GM12875 (cell line): ENCODE results near the gene SSPN.

Source experiments
- H3K4me3 ChIP-seq: one replicate; pipeline ENCODE4 v1.5.1; 2011; ENCODE audit warnings: low read depth, low read length, control low read depth
- TF ChIP-seq, protein P1 (sequence below): IDR thresholded peaks from 2 replicates; pipeline ENCODE4 v1.5.1; 2011; ENCODE audit warnings: low read depth, mild to moderate bottlenecking, control low read depth, inconsistent platforms, low read length, moderate library complexity, borderline replicate concordance; ENCODE audit not compliant: insufficient read depth

The SSPN gene

DNA sequence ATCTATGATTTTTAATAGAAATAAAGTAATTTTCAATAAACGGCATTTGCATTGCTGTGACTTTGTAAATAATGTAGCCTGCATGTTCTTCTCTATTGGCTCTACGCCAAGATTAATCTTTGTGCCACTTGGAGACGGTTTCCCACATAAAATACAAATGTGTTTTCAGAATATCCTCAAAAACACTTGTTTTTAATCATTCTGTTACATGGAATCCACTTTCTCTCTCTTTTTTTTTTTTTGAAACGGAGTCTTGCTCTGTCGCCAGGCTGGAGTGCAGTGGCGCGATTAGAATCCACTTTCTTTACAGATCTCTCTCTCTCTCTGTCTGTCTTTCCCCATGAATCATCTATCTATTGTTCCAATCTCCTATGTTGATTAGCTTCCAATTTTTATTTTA lies 22.8 kb upstream of the SSPN start:
- TF ChIP-seq, protein P1, sequence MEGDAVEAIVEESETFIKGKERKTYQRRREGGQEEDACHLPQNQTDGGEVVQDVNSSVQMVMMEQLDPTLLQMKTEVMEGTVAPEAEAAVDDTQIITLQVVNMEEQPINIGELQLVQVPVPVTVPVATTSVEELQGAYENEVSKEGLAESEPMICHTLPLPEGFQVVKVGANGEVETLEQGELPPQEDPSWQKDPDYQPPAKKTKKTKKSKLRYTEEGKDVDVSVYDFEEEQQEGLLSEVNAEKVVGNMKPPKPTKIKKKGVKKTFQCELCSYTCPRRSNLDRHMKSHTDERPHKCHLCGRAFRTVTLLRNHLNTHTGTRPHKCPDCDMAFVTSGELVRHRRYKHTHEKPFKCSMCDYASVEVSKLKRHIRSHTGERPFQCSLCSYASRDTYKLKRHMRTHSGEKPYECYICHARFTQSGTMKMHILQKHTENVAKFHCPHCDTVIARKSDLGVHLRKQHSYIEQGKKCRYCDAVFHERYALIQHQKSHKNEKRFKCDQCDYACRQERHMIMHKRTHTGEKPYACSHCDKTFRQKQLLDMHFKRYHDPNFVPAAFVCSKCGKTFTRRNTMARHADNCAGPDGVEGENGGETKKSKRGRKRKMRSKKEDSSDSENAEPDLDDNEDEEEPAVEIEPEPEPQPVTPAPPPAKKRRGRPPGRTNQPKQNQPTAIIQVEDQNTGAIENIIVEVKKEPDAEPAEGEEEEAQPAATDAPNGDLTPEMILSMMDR: no peak

DNA sequence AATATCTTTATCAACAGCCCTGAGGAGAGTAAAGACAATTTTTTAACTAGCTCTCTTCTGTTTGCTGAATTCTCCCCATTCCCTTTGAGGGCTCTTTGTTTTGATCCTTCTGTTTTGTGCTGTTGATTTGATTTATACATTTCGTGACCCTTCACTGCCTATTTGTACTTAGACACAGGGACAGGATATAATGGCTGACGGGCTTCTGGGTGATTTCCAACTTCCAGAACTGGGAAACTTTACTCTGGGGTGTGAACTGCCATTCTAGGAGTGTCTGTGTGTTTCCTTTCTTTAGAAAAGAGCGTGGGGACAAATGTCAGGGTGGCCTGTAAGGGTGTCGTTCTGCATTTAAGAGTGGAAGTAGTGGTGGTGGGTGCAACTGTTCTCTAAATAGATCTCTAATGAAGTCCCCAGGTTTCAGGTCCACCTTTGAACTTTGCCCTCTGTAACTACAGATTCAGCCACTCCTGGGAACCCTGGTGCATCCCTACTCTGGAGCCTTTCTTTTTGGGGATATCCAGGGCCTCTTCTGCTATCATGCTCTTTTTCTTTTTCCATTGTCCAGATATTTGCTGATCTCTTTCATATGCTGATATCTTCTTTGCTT lies 22.3 kb upstream of the SSPN start:
- H3K4me3 ChIP-seq: peak overlapping the region; percentile 2
- TF ChIP-seq, protein P1: no peak

More for the DNA sequence above, 22.8 kb upstream of the SSPN start:
- H3K4me3 ChIP-seq: no peak overlapping the region

DNA sequence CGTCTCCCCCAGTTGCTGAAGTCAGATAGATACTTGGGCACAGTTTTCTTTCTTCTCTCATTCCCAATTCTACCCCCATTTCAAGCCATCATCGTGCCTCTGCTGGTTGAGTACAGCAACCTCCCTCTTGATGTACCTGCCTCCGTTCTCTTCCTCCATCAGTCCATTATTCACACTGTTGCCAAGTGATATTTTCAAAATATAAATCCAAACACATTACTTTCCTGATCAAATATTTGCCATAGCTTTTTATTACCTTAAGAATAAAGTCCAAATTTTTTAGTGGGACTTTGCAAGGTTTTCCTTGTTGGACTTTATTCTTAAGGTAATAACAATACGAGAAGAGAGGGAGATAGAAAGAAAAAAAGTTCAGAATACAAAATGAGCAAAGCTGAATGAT lies 18.6 kb upstream of the SSPN start:
- TF ChIP-seq, protein P1: no peak
- H3K4me3 ChIP-seq: no peak overlapping the region

DNA sequence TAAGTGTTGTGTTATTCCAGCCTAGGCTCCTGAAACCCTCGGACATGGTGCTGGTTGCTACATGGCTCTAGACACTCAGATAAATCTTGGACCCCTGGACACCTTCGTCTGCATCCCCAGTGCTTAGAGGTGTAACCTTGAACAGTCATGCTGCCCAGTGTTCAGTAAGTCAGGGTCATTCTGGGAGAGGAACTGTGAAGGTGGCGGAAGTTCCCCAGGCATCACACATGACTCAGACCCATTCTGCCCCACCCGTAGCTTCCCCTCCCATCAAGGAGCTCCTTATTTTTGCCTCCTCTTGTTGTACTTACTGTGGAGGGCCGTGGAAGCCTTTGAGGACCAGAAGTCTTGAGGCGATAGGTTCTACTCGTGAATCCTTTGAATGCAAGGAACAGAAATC lies 18.1 kb upstream of the SSPN start:
- no peak overlapping the region for H3K4me3 ChIP-seq
- TF ChIP-seq, protein P1: no peak

DNA sequence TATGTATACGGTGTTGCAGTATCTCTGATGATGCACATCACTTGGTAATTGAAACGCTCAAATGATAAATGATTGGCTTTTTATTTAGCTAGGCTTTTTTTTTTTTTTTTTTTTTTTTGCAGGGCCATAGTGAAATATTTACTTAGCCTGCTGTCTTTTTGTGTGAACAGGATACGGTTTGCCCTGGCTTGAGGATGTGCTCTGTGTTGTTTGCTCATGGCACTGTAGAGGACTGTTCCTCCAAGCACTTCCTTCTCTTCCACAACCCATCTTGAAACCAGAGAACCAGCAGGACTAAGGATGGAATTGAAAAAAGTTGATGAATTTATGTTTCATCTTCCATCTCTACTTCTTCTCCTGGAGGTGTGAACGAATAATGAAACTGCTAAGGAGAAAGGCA lies 15.5 kb upstream of the SSPN start:
- TF ChIP-seq, protein P1: no peak

DNA sequence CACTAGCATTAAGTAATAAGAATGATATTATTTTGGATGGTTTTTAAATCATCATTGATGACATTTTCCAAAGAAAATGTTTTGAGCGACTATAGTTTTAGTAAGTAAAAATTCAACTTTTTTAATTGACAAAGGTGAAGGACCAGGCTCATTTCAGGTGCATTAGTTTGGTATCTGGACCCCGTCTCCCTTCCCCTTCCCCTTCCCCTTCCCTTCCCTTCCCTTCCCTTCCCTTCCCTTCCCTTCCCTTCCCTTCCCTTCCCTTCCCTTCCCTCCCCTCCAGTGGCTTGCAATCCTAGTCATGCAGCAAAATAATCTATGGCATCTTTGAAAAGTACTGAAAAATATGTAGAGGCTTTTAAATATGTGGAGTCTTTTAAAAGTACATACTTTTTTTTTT lies 13.0 kb upstream of the SSPN start:
- TF ChIP-seq, protein P1: no peak
- H3K4me3 ChIP-seq: no peak overlapping the region

More for the DNA sequence above, 15.5 kb upstream of the SSPN start:
- H3K4me3 ChIP-seq: no peak overlapping the region

DNA sequence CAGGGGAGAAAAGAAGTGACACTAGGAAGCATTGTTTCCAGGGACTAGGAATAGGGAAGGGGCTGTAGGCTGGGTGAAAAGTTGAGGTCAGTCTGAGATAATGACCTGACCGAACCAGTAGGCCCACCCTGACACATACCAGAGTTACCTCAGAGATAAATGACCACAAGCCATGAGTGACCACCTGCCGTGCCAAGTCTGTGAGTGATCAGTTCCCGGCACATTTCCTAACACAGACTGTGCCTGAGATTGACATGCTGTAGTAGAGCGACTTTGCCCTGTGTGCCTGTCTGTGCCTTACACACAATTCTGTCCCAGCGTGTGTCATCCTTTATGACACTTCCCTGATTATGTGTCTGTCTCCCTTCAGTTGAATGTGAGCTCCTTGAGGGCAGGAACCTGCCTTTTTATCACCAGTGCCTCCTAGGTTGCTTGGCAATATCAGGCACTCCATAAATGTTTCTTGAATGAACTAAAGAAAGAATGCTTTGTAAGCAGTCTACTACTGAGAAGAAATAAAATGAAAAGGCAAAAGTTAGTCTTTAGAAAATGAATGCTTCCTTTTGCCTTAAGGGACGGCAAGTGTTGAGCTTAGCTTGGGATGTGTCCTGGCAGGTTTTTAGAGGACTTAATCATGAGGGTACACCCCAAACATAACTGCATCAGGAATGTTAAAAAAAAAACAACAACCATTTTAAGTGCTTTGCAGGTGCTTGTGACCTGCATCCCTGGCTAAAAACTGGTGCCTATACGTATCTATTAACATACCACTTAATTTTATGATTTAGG lies 9.6 kb upstream of the SSPN start:
- H3K4me3 ChIP-seq: no peak overlapping the region
- TF ChIP-seq, protein P1: no peak
